GM21526 (cell line): Measurements from ENCODE around the gene MC4R.

Experiments used
- ATAC-seq: cut with Tn5 transposase; IDR thresholded peaks from one replicate; pipeline ENCODE4 v1.9.1; 2021; ENCODE audit warnings: moderate library complexity; ENCODE audit not compliant: unreplicated experiment, low FRiP score

The MC4R gene

DNA sequence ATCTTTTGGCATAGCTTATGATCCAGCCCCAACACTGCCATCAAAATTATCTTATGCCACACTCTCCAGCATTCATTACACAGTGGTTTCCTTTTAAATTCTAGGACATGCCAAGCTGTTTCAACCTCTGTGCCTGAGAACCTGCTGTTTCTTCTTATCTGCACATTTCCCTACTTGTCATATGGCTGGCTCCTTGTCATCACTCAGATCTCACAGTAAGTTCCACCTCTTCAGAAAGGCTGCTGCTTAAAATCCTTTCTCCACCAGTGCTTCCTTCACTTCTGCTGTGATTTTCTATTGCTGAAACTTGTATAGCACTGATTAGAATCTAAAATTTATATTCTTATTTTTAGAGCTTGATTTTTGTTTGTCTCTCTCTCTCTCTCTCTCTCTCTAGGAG lies 43.4 kb downstream of the MC4R start:
- ATAC-seq = no peak

GRCh38 chr18:60327880-60328279 lies 44.7 kb downstream of the MC4R start:
- no peak for ATAC-seq

- ATAC-seq = no peak
Measured at GRCh38 chr18:60322591-60322990, 50.0 kb downstream of the MC4R start.
